ENCODE results near the gene ZNF487. TPM values are rescaled to one million over a fixed set of nuclear protein-coding genes. Genes with fewer than 3 reads are reported as not detected.

ZNF487 gene
- total and polyA plus RNA-seq, 2 of the 13 experiments (the other 11 are each of a cell fraction or from before 2014, with no cell fraction given), result 7.4 to 8.8 TPM

- TF ChIP-seq PAXIP1 (CRISPR knock-in tag; conservative IDR thresholded peaks at IDR 0.05) (peak; percentile 78), CCDC6 (CRISPR knock-in tag; IDR thresholded peaks at IDR 0.05) (no peak), CSRNP1 (CRISPR knock-in tag; IDR thresholded peaks at IDR 0.05) (no peak), ZFP82 (CRISPR knock-in tag; IDR thresholded peaks at IDR 0.05; ENCODE audit: borderline replicate concordance) (no peak), ZSCAN5A (CRISPR knock-in tag; IDR thresholded peaks at IDR 0.05; ENCODE audit: borderline replicate concordance) (no peak), HBP1 (CRISPR knock-in tag; IDR thresholded peaks at IDR 0.05; ENCODE audit: low read depth) (no peak), NPAS2 (CRISPR knock-in tag; IDR thresholded peaks at IDR 0.05; ENCODE audit: borderline replicate concordance) (no peak), MBD4 (IDR thresholded peaks at IDR 0.05; ENCODE audit: borderline replicate concordance, low read length) (no peak), ZNF143 (CRISPR knock-in tag; IDR thresholded peaks at IDR 0.05) (no peak), ZNF850 (CRISPR knock-in tag; conservative IDR thresholded peaks at IDR 0.05) (no peak), GABPA (IDR thresholded peaks at IDR 0.05; ENCODE audit: low read depth, low read length) (0 out of 2 replicates have a peak, but pooled peaks have one; percentile 12), GABPA (CRISPR knock-in tag; IDR thresholded peaks at IDR 0.05; ENCODE audit: low read depth) (peak; percentile 84), SMYD3 (CRISPR knock-in tag; IDR thresholded peaks at IDR 0.05) (no peak), RAD21 (CRISPR knock-in tag; IDR thresholded peaks at IDR 0.05) (no peak), TBP (CRISPR knock-in tag; IDR thresholded peaks at IDR 0.05) (no peak), SYNCRIP (IDR thresholded peaks at IDR 0.05; ENCODE audit: insufficient read depth, low read depth, low read length) (no peak), MTF1 (CRISPR knock-in tag; IDR thresholded peaks at IDR 0.05) (no peak), GATA4 (IDR thresholded peaks at IDR 0.05; ENCODE audit: borderline replicate concordance, low read depth) (no peak; the same call in 1 of the 2 replicates), MTERF4 (CRISPR knock-in tag; IDR thresholded peaks at IDR 0.05) (no peak), ADNP (CRISPR knock-in tag; IDR thresholded peaks at IDR 0.05) (0 out of 2 replicates have a peak, but pooled peaks have one; percentile 34), GTF2F1 (IDR thresholded peaks at IDR 0.05; ENCODE audit: low read length) (no peak)
These were observed 18.8 kb upstream of the ZNF487 start (continued) for GRCh38 chr10:43417950-43418768.

Measured in HepG2 (cell line).